ENCODE measurements around the gene TENM3.

Gene TENM3

DNA sequence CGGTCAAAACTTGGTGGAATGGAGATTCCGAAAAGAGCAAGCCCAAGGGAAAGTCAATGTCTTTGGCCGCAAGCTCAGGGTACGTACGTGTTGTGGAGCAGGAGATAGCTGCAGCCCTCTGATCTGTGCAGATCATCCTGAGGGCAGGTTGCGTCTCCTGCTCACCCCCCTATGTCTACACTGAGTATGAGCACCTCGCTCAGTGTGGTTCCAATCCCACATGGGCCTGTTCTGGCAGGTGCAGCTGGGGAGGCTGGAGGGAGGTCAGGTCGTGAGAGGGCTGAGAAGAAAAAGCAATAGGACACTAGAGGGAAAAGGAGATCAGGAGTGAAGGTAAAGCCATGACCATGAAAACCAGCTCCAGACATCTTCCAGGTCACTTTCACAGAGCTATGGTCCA is 531.9 kb downstream of the TENM3 start:
- no peaks in the 10 kb centered on the region for H3F3A ChIP-seq (ENCODE audit: insufficient read depth, low read length)
- H3K9ac ChIP-seq (ENCODE audit: low read length): no peak overlapping the region
- no peaks in the 10 kb centered on the region for H3K27me3 ChIP-seq (replicated peaks; ENCODE audit: insufficient read depth, low read length)
- H3K9me3 ChIP-seq (replicated peaks; ENCODE audit: insufficient read depth, low read length): no peaks in the 10 kb centered on the region
- TF ChIP-seq EZH2phosphoT487 (IDR thresholded peaks at IDR 0.05; ENCODE audit: low read length) (no peak), EZH2 (optimal IDR thresholded peaks at IDR 0.05; ENCODE audit: low read depth, low read length) (no peak)
- TF ChIP-seq, protein P1, sequence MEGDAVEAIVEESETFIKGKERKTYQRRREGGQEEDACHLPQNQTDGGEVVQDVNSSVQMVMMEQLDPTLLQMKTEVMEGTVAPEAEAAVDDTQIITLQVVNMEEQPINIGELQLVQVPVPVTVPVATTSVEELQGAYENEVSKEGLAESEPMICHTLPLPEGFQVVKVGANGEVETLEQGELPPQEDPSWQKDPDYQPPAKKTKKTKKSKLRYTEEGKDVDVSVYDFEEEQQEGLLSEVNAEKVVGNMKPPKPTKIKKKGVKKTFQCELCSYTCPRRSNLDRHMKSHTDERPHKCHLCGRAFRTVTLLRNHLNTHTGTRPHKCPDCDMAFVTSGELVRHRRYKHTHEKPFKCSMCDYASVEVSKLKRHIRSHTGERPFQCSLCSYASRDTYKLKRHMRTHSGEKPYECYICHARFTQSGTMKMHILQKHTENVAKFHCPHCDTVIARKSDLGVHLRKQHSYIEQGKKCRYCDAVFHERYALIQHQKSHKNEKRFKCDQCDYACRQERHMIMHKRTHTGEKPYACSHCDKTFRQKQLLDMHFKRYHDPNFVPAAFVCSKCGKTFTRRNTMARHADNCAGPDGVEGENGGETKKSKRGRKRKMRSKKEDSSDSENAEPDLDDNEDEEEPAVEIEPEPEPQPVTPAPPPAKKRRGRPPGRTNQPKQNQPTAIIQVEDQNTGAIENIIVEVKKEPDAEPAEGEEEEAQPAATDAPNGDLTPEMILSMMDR (IDR thresholded peaks at IDR 0.05; ENCODE audit: low read length): no peak
- H2AFZ ChIP-seq (ENCODE audit: low read length): no peak overlapping the region
- DNase-seq: no peak
- no peaks in the 10 kb centered on the region for H4K20me1 ChIP-seq (ENCODE audit: insufficient read depth, low read length)
- no peak overlapping the region for H3K4me3 ChIP-seq (ENCODE audit: low read length)
- H3K36me3 ChIP-seq (replicated peaks; ENCODE audit: insufficient read depth, low read length): no peaks in the 10 kb centered on the region
- no peaks in the 10 kb centered on the region for H3K9me2 ChIP-seq (replicated peaks; ENCODE audit: insufficient read depth, low read length)
- no peaks in the 10 kb centered on the region for H3K79me2 ChIP-seq (ENCODE audit: low read length)
- no peak overlapping the region for H3K27ac ChIP-seq (ENCODE audit: low read length)
- H3K4me1 ChIP-seq (ENCODE audit: low read length): no peaks in the 10 kb centered on the region
- no peak overlapping the region for H3K4me2 ChIP-seq (ENCODE audit: low read depth, low read length)

GRCh38 chr4:182776376-182777105 is 533.3 kb downstream of the TENM3 start:
- Histone ChIP-seq H3K4me2 (ENCODE audit: low read depth, low read length) (no peak overlapping the region), H3K27ac (ENCODE audit: low read length) (no peak overlapping the region), H3K27me3 (replicated peaks; ENCODE audit: insufficient read depth, low read length) (no peaks in the 10 kb centered on the region), H3K9me2 (replicated peaks; ENCODE audit: insufficient read depth, low read length) (no peaks in the 10 kb centered on the region), H4K20me1 (ENCODE audit: insufficient read depth, low read length) (no peaks in the 10 kb centered on the region), H3K4me1 (ENCODE audit: low read length) (no peaks in the 10 kb centered on the region), H3K4me3 (ENCODE audit: low read length) (no peak overlapping the region), H3F3A (ENCODE audit: insufficient read depth, low read length) (no peaks in the 10 kb centered on the region), H2AFZ (ENCODE audit: low read length) (no peak overlapping the region), H3K9me3 (replicated peaks; ENCODE audit: insufficient read depth, low read length) (no peaks in the 10 kb centered on the region), H3K36me3 (replicated peaks; ENCODE audit: insufficient read depth, low read length) (no peaks in the 10 kb centered on the region), H3K9ac (ENCODE audit: low read length) (no peak overlapping the region), H3K79me2 (ENCODE audit: low read length) (no peaks in the 10 kb centered on the region)
- DNase-seq: no peak
- TF ChIP-seq EZH2 (optimal IDR thresholded peaks at IDR 0.05; ENCODE audit: low read depth, low read length): no peak
- TF ChIP-seq, protein P1 (IDR thresholded peaks at IDR 0.05; ENCODE audit: low read length): no peak
- no peak for TF ChIP-seq EZH2phosphoT487 (IDR thresholded peaks at IDR 0.05; ENCODE audit: low read length)

GRCh38 chr4:182778222-182778982 is 535.2 kb downstream of the TENM3 start:
- H3K9ac ChIP-seq (ENCODE audit: low read length): no peak overlapping the region
- no peaks in the 10 kb centered on the region for H3K9me2 ChIP-seq (replicated peaks; ENCODE audit: insufficient read depth, low read length)
- no peak overlapping the region for H3K4me3 ChIP-seq (ENCODE audit: low read length)
- no peak for TF ChIP-seq EZH2phosphoT487 (IDR thresholded peaks at IDR 0.05; ENCODE audit: low read length)
- TF ChIP-seq EZH2 (optimal IDR thresholded peaks at IDR 0.05; ENCODE audit: low read depth, low read length): no peak
- TF ChIP-seq, protein P1 (IDR thresholded peaks at IDR 0.05; ENCODE audit: low read length): no peak
- H3K4me2 ChIP-seq (ENCODE audit: low read depth, low read length): no peak overlapping the region
- no peaks in the 10 kb centered on the region for H3F3A ChIP-seq (ENCODE audit: insufficient read depth, low read length)
- no peaks in the 10 kb centered on the region for H3K79me2 ChIP-seq (ENCODE audit: low read length)
- no peak overlapping the region for H3K27ac ChIP-seq (ENCODE audit: low read length)
- no peak for DNase-seq
- H3K27me3 ChIP-seq (replicated peaks; ENCODE audit: insufficient read depth, low read length): no peaks in the 10 kb centered on the region
- H3K36me3 ChIP-seq (replicated peaks; ENCODE audit: insufficient read depth, low read length): no peaks in the 10 kb centered on the region
- H3K9me3 ChIP-seq (replicated peaks; ENCODE audit: insufficient read depth, low read length): no peaks in the 10 kb centered on the region
- no peaks in the 10 kb centered on the region for H4K20me1 ChIP-seq (ENCODE audit: insufficient read depth, low read length)
- H2AFZ ChIP-seq (ENCODE audit: low read length): no peak overlapping the region
- no peaks in the 10 kb centered on the region for H3K4me1 ChIP-seq (ENCODE audit: low read length)

All from MM.1S (cell line).